Caco-2 (cell line): Measurements from ENCODE around the gene WASHC2C. TPM values are rescaled to one million over a fixed set of nuclear protein-coding genes. Genes with fewer than 3 reads are reported as not detected.
"Not testable (repeated sequence)": the region's sequence is repeated elsewhere in the genome, so short reads cannot be mapped to it uniquely, and the experiment has no call there.

Source experiments
- BruUV-seq: library from RNA; stranded (reverse); fragments of 400-500 nt; replicated peaks from 2 replicates; lab custom pipeline; 2021; lab: Mats Ljungman, UMichigan
- CTCF ChIA-PET: fragments of 300-600 bp; sonication (Branson Sonifier 250); formaldehyde crosslinking; loops from one replicate; lab custom pipeline; 2022; ENCODE audit warnings: antibody characterized with exemption; lab: Charles Lee
- POLR2A ChIA-PET: fragments of 300-600 bp; sonication (Branson Sonifier 250); formaldehyde crosslinking; loops from one replicate; lab custom pipeline; 2022; ENCODE audit warnings: antibody characterized with exemption; lab: Charles Lee
- DNase-seq, 2 experiments: peaks; one replicate each; pipeline versions ENCODE4 v3.0.0 to v3.0.0-alpha.2; 2020 to 2022
- H3K27me3 ChIP-seq: replicated peaks from 2 replicates; pipeline ENCODE4 v1.6.0; 2011; ENCODE audit warnings: low read length; ENCODE audit not compliant: control insufficient read depth, insufficient read depth
- H3K36me3 ChIP-seq: 2 replicates; pipeline ENCODE4 v1.5.1; 2011; ENCODE audit warnings: low read length; ENCODE audit not compliant: control insufficient read depth, insufficient read depth
- H3K4me1 ChIP-seq: fragments of 250-450 bp; sonication (Bioruptor Pico); 2 replicates; pipeline ENCODE4 v1.5.1; 2020; ENCODE audit warnings: mild to moderate bottlenecking
- H3K4me3 ChIP-seq: 2 replicates; pipeline ENCODE4 v1.5.1; 2011; ENCODE audit warnings: low read depth, mild to moderate bottlenecking, control low read depth, low read length
- H3K9me3 ChIP-seq: fragments of 250-450 bp; sonication (Bioruptor Pico); 2 replicates; pipeline ENCODE4 v1.5.1; 2020; ENCODE audit warnings: mild to moderate bottlenecking, moderate library complexity
- H3K27ac Mint-ChIP-seq: one replicate; pipeline ENCODE4 v1.8.0; 2022; ENCODE audit warnings: mixed read lengths; ENCODE audit not compliant: unreplicated experiment
- H3K27me3 Mint-ChIP-seq: one replicate; pipeline ENCODE4 v1.8.0; 2022; ENCODE audit warnings: mixed read lengths; ENCODE audit not compliant: insufficient read depth, unreplicated experiment
- H3K36me3 Mint-ChIP-seq: one replicate; pipeline ENCODE4 v1.8.0; 2022; ENCODE audit warnings: mild to moderate bottlenecking, mixed read lengths; ENCODE audit not compliant: insufficient read depth, unreplicated experiment
- H3K4me1 Mint-ChIP-seq: one replicate; pipeline ENCODE4 v1.8.0; 2022; ENCODE audit warnings: low read depth, mixed read lengths; ENCODE audit not compliant: unreplicated experiment
- H3K4me3 Mint-ChIP-seq: one replicate; pipeline ENCODE4 v1.8.0; 2022; ENCODE audit warnings: mild to moderate bottlenecking, moderate library complexity, mixed read lengths; ENCODE audit not compliant: unreplicated experiment
- H3K9me3 Mint-ChIP-seq: one replicate; pipeline ENCODE4 v1.8.0; 2022; ENCODE audit warnings: mixed read lengths; ENCODE audit not compliant: unreplicated experiment
- intact Hi-C: fragments of 100-400 bp; cut with micrococcal nuclease; formaldehyde crosslinking; loops from one replicate; pipeline ENCODE4 v1.10.0; 2022; ENCODE audit not compliant: unreplicated experiment
- total RNA-seq: library from RNA; stranded (reverse); gene quantifications from 2 replicates; pipeline ENCODE4 v1.2.3, GENCODE V29; 2022
- TF ChIP-seq, protein P1 (sequence below), 2 experiments: fragments of 200-600 bp in 1 of 2; IDR thresholded peaks; 1 replicate in 1 of 2; 2 replicates in 1 of 2; pipeline versions ENCODE4 v1.5.1 to v1.8.0; 2011 to 2022; ENCODE audit warnings: antibody characterized with exemption in 1 of 2, control low read depth in 1 of 2, inconsistent platforms in 1 of 2, low read depth in 1 of 2, low read length in 1 of 2, mild to moderate bottlenecking in 1 of 2, moderate library complexity in 1 of 2; ENCODE audit not compliant: insufficient read depth in 1 of 2, severe bottlenecking in 1 of 2, unreplicated experiment in 1 of 2

WASHC2C gene
- total RNA-seq, 1 experiment from 2014 or later: 48.1 TPM

DNA sequence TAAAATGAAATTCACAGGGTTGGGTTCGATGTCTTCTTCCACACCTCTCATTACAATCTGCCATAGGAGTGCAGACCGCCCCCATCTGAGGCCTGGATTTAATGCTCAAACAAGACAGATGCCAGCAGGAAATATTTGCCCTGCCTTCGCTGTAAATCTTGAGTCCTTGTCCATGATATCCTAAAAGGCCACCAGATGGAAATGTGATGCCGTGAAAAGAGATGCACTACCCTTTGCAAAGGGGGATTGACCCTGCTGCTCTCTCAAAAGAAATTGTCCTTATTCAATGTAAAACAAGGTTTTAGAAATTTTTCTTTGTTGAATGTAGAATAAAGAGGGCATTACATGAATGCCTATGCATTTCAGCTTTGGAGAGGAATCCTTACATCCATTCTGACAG, 82.8 kb downstream of the WASHC2C start:
- DNase-seq: peak in 1 of 2 experiments; percentile 20
- H3K36me3 ChIP-seq: no peaks in the 10 kb centered on the region
- H3K27me3 ChIP-seq: no peaks in the 10 kb centered on the region
- TF ChIP-seq, protein P1, sequence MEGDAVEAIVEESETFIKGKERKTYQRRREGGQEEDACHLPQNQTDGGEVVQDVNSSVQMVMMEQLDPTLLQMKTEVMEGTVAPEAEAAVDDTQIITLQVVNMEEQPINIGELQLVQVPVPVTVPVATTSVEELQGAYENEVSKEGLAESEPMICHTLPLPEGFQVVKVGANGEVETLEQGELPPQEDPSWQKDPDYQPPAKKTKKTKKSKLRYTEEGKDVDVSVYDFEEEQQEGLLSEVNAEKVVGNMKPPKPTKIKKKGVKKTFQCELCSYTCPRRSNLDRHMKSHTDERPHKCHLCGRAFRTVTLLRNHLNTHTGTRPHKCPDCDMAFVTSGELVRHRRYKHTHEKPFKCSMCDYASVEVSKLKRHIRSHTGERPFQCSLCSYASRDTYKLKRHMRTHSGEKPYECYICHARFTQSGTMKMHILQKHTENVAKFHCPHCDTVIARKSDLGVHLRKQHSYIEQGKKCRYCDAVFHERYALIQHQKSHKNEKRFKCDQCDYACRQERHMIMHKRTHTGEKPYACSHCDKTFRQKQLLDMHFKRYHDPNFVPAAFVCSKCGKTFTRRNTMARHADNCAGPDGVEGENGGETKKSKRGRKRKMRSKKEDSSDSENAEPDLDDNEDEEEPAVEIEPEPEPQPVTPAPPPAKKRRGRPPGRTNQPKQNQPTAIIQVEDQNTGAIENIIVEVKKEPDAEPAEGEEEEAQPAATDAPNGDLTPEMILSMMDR (IDR thresholded peaks at IDR 0.05; ENCODE audit: insufficient read depth in 1 of 2, low read depth in 1 of 2, low read length in 1 of 2, severe bottlenecking in 1 of 2, unreplicated experiment in 1 of 2): no peak
- no peaks in the 10 kb centered on the region for H3K9me3 Mint-ChIP-seq
- intact Hi-C loops: no loop called here
- H3K4me3 ChIP-seq: no peak overlapping the region
- H3K4me3 Mint-ChIP-seq: no peak overlapping the region
- no peak overlapping the region for H3K27ac Mint-ChIP-seq
- no peaks in the 10 kb centered on the region for H3K36me3 Mint-ChIP-seq
- BruUV-seq: no TSS peak
- H3K27me3 Mint-ChIP-seq: peaks cover 3% of the 10 kb centered on the region
- H3K9me3 ChIP-seq: no peaks in the 10 kb centered on the region
- ChIA-PET POLR2A (no interaction called here), CTCF (no interaction called here)
- no peaks in the 10 kb centered on the region for H3K4me1 Mint-ChIP-seq
- H3K4me1 ChIP-seq: no peaks in the 10 kb centered on the region

- intact Hi-C loops: no loop called here
- H3K4me3 Mint-ChIP-seq: no peak overlapping the region
- ChIA-PET POLR2A (no interaction called here), CTCF (no interaction called here)
- BruUV-seq: no TSS peak
- TF ChIP-seq, protein P1 (IDR thresholded peaks at IDR 0.05; ENCODE audit: insufficient read depth in 1 of 2, low read depth in 1 of 2, low read length in 1 of 2, severe bottlenecking in 1 of 2, unreplicated experiment in 1 of 2): no peak
- Histone ChIP-seq H3K27me3 (no peaks in the 10 kb centered on the region), H3K4me3 (no peak overlapping the region), H3K36me3 (no peaks in the 10 kb centered on the region), H3K4me1 (no peaks in the 10 kb centered on the region), H3K9me3 (no peaks in the 10 kb centered on the region)
- H3K27me3 Mint-ChIP-seq: peaks cover 3% of the 10 kb centered on the region
- H3K9me3 Mint-ChIP-seq: no peaks in the 10 kb centered on the region
- no peak for DNase-seq
- H3K27ac Mint-ChIP-seq: no peak overlapping the region
- H3K4me1 Mint-ChIP-seq: no peaks in the 10 kb centered on the region
- no peaks in the 10 kb centered on the region for H3K36me3 Mint-ChIP-seq
Observed at GRCh38 chr10:45811075-45811474, 84.0 kb downstream of the WASHC2C start.

GRCh38 chr10:45812959-45813358, 85.9 kb downstream of the WASHC2C start:
- H3K27ac Mint-ChIP-seq, H3K27me3 Mint-ChIP-seq, H3K27me3 ChIP-seq, H3K4me3 Mint-ChIP-seq, H3K36me3 Mint-ChIP-seq, H3K36me3 ChIP-seq, H3K4me1 ChIP-seq, H3K9me3 ChIP-seq, BruUV-seq, H3K4me3 ChIP-seq, intact Hi-C loops, H3K9me3 Mint-ChIP-seq, DNase-seq, H3K4me1 Mint-ChIP-seq, POLR2A ChIA-PET, CTCF ChIA-PET: not testable (repeated sequence)

- not testable (repeated sequence) for H3K9me3 Mint-ChIP-seq
Observed at GRCh38 chr10:45814146-45814545, 87.1 kb downstream of the WASHC2C start.

More at GRCh38 chr10:45814146-45814545, 87.1 kb downstream of the WASHC2C start:
- CTCF ChIA-PET, POLR2A ChIA-PET, H3K27me3 ChIP-seq, H3K4me1 Mint-ChIP-seq, H3K36me3 Mint-ChIP-seq, H3K4me3 ChIP-seq, intact Hi-C loops, H3K27ac Mint-ChIP-seq, H3K9me3 ChIP-seq, H3K36me3 ChIP-seq, DNase-seq, H3K27me3 Mint-ChIP-seq, BruUV-seq, H3K4me1 ChIP-seq, H3K4me3 Mint-ChIP-seq: not testable (repeated sequence)
